Measurements from ENCODE around the gene TTC21A.

TTC21A gene

DNA sequence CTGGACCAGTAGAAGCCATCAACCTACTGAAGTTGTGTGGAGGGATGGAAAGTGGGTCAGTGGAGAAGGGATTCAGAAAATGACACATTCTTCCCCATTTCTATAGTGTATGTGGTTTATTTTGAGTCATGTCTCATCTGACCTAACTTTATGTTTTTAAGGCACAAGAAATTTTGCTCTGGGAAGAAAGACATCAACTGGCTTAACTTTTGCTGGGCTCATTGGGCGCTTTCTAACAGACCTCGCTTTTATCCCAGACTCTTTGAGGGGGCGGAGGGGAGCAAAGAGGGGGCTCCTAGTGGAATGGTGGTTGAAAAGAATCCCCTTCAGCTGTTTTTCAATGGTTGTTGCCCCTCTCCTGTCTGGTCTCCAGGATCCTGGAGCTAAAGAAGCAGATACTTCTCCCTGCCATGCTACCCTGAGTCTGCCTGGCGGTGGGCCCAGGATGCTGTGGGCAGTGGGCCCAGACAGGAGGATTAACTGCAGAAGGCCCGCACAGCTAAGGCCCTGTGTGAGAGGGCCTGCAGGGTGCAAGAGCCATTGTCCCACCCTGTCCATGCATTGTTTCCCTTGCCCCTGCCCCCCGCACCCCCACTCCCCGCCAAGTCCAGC lies 31.4 kb downstream of the TTC21A start:
- peak overlapping the region; percentile 36 for H3K27ac ChIP-seq (ENCODE audit: low read depth, low read length, severe bottlenecking)
- H3K4me3 ChIP-seq (ENCODE audit: extremely low read depth, insufficient read depth, low read length, poor library complexity, severe bottlenecking) = no peak overlapping the region
- 90 to 95% methylated on average over 3 of the region's 7 CpGs for WGBS, 2 experiments (ENCODE audit: insufficient coverage in 2 of 2)

DNA sequence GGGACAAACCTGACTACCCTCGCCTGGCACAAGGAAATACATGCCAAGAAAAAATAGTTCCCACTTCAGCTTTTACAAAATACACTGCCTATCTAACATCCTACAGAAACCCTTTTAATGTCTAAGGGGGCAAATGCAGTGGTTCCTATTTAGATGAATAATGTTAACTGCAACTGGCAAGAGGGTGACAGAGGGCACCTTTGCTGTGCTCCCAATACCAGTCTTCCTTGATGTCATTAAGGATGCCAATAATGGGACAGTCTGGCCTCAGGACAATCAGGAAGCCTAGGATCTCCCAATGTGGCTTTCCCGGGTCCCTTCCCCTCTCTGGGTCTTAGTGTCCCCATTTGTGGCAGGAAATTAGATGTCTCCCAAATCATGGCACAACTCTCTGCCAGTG lies 32.0 kb downstream of the TTC21A start:
- H3K27ac ChIP-seq (ENCODE audit: low read depth, low read length, severe bottlenecking) = peak overlapping the region; percentile 10
- H3K9me3 ChIP-seq (ENCODE audit: control insufficient read depth, low read length) = no peaks in the 10 kb centered on the region
- H3K36me3 ChIP-seq (ENCODE audit: control insufficient read depth, insufficient read depth, low read length) = peaks cover 58% of the 10 kb centered on the region
- H3K4me3 ChIP-seq (ENCODE audit: extremely low read depth, insufficient read depth, low read length, poor library complexity, severe bottlenecking) = no peak overlapping the region
- peaks cover 22% of the 10 kb centered on the region for H3K4me1 ChIP-seq (ENCODE audit: control insufficient read depth, insufficient read depth, low read length, poor library complexity, severe bottlenecking)
- WGBS, 2 experiments (ENCODE audit: insufficient coverage in 2 of 2) = 90 to 100% methylated on average over 1 to 2 of the region's 2 CpGs

More for the DNA sequence above, 31.4 kb downstream of the TTC21A start:
- Histone ChIP-seq H3K4me1 (ENCODE audit: control insufficient read depth, insufficient read depth, low read length, poor library complexity, severe bottlenecking) (peaks cover 22% of the 10 kb centered on the region), H3K9me3 (ENCODE audit: control insufficient read depth, low read length) (no peaks in the 10 kb centered on the region), H3K36me3 (ENCODE audit: control insufficient read depth, insufficient read depth, low read length) (peaks cover 53% of the 10 kb centered on the region)

DNA sequence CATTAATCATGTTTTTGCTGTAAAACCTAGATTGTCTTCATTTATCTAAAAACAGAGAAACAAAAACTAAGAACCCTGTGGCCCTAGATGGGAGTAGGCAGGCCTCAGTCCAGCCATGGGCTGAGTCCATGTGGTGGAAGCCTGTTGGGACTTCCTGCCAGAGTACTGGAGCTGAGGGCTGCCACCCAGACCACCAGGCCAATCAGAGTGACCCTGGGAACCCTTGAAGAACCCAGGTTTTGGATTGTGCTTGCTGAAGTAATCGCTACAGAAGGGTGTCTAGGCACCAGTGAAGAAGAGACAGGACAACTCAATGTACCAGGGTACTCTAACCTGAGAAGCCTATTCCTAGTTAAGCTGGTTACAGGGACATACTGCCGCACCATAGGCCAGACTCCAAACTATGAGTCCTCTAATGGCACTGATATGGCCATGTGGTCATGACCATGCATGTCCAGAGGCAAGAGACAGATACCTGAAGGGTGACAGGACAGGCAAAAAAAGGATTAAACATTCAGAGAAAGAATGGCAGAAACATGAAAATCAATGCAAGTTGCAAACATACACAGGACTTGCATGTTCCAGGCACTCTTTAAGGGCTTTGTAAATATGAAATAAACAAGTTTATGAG lies 33.0 kb downstream of the TTC21A start:
- 100% methylated on average over 2 of the region's 2 CpGs for WGBS, 2 experiments (ENCODE audit: insufficient coverage in 2 of 2)
- Histone ChIP-seq H3K9me3 (ENCODE audit: control insufficient read depth, low read length) (no peaks in the 10 kb centered on the region), H3K4me3 (ENCODE audit: extremely low read depth, insufficient read depth, low read length, poor library complexity, severe bottlenecking) (no peak overlapping the region), H3K4me1 (ENCODE audit: control insufficient read depth, insufficient read depth, low read length, poor library complexity, severe bottlenecking) (peaks cover 30% of the 10 kb centered on the region), H3K27ac (ENCODE audit: low read depth, low read length, severe bottlenecking) (peak overlapping the region; percentile 47), H3K36me3 (ENCODE audit: control insufficient read depth, insufficient read depth, low read length) (peaks cover 68% of the 10 kb centered on the region)

DNA sequence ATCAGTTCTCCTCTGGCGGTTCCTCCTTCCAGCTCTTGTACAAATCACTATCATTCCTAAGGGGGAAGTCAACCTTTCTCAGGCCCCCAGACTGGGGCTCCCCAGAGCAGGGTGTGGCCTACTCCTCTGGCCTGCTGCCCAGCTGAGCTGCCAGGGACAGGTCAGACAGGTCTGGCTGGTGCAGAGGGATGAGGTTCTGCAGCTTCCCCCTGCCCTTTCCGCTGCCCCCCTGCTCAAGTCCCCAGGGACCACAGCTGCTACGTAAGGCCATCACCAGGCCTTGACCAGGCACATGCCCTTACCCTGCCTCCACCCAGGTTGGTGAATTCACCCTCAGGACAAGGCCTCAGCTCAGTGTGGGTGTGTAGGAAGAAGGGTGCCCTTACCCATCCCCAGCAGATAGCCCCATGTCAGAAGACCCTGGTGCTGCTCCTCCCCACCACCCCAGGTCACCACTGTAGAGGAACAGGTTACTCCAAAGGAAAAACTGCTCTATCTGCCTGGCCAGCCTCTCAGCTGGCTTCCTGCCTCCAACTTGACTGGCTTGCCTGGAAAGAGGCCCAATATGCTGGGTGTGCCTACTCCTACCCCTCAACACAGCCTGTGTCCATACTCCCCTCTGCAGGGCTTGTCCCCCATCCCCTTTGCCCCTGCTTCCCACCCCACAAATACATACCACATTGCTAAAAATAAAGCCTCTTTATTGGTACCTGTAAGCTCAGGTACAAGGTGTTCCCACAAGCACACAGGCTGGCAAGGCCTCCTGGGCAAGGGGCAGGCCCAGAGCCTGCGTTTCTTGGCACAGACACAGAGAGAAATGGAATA lies 33.9 kb downstream of the TTC21A start:
- 100% methylated on average over 1 of the region's 4 CpGs; no CpG with 5 or more reads in 1 of the 2 experiments for WGBS, 2 experiments (ENCODE audit: insufficient coverage in 2 of 2)

DNA sequence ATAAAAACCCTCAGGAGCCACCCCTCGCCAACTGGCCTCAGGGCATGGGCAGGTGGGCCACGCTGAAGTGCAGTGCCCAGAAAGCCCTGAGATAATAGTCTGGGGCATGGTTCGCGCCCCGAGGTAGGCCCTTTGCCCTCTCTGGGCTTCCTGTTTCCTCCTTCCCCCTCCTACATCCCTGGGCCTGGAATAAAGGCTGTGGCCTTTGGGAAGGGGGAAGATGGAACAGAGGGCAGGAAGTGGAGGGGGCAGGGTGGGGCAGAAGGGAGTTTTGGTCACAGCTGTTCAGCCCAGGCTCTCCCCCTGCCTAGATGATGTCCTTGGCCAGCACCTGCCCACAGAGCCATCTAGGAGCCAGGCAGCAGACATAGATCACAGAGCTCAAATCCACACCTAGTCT lies 34.6 kb downstream of the TTC21A start:
- H3K27ac ChIP-seq (ENCODE audit: low read depth, low read length, severe bottlenecking) = peak overlapping the region; percentile 30
- no peaks in the 10 kb centered on the region for H3K9me3 ChIP-seq (ENCODE audit: control insufficient read depth, low read length)
- H3K4me1 ChIP-seq (ENCODE audit: control insufficient read depth, insufficient read depth, low read length, poor library complexity, severe bottlenecking) = peaks cover 43% of the 10 kb centered on the region
- WGBS, 2 experiments (ENCODE audit: insufficient coverage in 2 of 2) = 100% methylated on average over 2 of the region's 5 CpGs
- peaks cover 80% of the 10 kb centered on the region for H3K36me3 ChIP-seq (ENCODE audit: control insufficient read depth, insufficient read depth, low read length)
- H3K4me3 ChIP-seq (ENCODE audit: extremely low read depth, insufficient read depth, low read length, poor library complexity, severe bottlenecking) = no peak overlapping the region

More for the DNA sequence above, 33.9 kb downstream of the TTC21A start:
- peaks cover 38% of the 10 kb centered on the region for H3K4me1 ChIP-seq (ENCODE audit: control insufficient read depth, insufficient read depth, low read length, poor library complexity, severe bottlenecking)
- no peak overlapping the region for H3K4me3 ChIP-seq (ENCODE audit: extremely low read depth, insufficient read depth, low read length, poor library complexity, severe bottlenecking)
- H3K27ac ChIP-seq (ENCODE audit: low read depth, low read length, severe bottlenecking) = peak overlapping the region; percentile 30
- peaks cover 75% of the 10 kb centered on the region for H3K36me3 ChIP-seq (ENCODE audit: control insufficient read depth, insufficient read depth, low read length)
- H3K9me3 ChIP-seq (ENCODE audit: control insufficient read depth, low read length) = no peaks in the 10 kb centered on the region

DNA sequence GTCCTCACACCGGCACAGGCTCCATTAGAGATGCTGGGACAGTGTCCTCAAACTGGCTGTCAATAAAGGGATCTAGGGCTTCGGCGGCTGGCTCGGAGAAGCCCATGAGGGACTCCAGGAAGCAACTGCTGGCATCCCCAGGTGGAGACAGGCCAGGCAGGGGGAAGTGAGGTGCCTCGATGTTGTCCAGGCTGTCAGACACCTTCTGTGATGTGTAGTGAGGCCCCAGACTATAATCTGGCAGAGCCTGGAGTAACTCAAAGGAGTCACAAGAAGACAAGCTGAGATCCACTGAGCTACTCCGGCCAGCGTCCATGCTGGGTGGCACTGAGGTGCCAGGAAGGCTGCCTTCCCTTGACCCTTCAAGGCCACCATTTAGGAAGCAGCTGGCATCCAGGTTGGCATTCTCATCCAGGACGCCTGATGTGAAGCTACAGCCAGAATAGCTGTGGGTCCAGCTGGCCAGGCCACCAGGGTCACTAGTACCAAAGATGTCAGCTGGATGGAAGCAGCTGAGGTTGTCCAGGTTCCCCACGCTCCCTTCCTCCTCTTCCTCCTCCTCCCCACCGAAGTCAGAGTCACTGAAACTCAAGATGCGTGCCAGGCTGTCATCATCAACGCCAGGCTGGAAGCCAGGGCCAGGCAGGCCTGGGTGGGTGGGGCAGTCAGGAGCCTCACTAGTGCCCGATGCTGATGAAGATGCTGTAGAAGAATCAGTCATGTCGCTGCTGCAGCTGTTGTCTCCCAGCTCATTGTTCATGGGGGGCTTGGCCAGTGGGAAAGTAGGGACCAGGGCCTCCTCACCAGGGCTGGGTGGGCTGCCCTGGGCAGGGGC lies 35.8 kb downstream of the TTC21A start:
- peak overlapping the region; percentile 3 for H3K27ac ChIP-seq (ENCODE audit: low read depth, low read length, severe bottlenecking)
- 87 to 88% methylated on average over 9 to 14 of the region's 14 CpGs for WGBS, 2 experiments (ENCODE audit: insufficient coverage in 2 of 2)
- peaks cover 53% of the 10 kb centered on the region for H3K4me1 ChIP-seq (ENCODE audit: control insufficient read depth, insufficient read depth, low read length, poor library complexity, severe bottlenecking)

DNA sequence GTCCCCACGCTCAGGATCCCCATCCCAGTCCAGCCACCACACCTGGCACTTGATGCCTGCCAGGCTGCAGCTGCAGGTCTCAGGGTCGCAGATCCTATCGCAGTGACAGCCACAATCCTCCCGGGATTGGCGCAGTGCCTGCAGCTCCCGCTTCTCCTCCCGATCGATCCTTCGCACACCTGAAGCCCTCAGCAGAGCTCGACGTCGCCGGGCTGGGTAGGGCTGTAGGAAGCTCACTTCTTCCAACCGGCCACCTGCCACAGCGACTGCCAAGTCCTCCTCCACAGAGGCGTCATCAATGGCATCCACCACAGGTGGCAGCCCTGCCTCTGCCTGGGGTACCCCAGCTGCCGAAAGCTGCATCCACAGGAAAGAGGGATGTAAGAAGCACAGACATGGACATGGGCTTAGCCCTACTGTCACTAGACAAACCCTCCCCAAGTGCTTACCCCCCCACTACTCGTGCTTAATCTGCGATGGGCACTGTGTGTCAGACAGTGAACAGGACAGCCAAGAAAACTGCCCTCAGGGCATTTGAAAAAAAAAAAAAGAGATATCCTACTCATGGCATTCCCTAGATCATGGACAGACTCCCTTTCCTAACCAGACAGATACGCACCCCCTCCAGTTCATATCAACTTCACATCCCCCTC lies 36.7 kb downstream of the TTC21A start:
- Histone ChIP-seq H3K4me1 (ENCODE audit: control insufficient read depth, insufficient read depth, low read length, poor library complexity, severe bottlenecking) (peaks cover 63% of the 10 kb centered on the region), H3K36me3 (ENCODE audit: control insufficient read depth, insufficient read depth, low read length) (peaks cover 82% of the 10 kb centered on the region), H3K4me3 (ENCODE audit: extremely low read depth, insufficient read depth, low read length, poor library complexity, severe bottlenecking) (no peak overlapping the region), H3K27ac (ENCODE audit: low read depth, low read length, severe bottlenecking) (no peak overlapping the region), H3K9me3 (ENCODE audit: control insufficient read depth, low read length) (no peaks in the 10 kb centered on the region)
- WGBS, 2 experiments (ENCODE audit: insufficient coverage in 2 of 2) = 94 to 95% methylated on average over 15 to 20 of the region's 20 CpGs

More for the DNA sequence above, 35.8 kb downstream of the TTC21A start:
- Histone ChIP-seq H3K4me3 (ENCODE audit: extremely low read depth, insufficient read depth, low read length, poor library complexity, severe bottlenecking) (no peak overlapping the region), H3K9me3 (ENCODE audit: control insufficient read depth, low read length) (no peaks in the 10 kb centered on the region), H3K36me3 (ENCODE audit: control insufficient read depth, insufficient read depth, low read length) (peaks cover 80% of the 10 kb centered on the region)

DNA sequence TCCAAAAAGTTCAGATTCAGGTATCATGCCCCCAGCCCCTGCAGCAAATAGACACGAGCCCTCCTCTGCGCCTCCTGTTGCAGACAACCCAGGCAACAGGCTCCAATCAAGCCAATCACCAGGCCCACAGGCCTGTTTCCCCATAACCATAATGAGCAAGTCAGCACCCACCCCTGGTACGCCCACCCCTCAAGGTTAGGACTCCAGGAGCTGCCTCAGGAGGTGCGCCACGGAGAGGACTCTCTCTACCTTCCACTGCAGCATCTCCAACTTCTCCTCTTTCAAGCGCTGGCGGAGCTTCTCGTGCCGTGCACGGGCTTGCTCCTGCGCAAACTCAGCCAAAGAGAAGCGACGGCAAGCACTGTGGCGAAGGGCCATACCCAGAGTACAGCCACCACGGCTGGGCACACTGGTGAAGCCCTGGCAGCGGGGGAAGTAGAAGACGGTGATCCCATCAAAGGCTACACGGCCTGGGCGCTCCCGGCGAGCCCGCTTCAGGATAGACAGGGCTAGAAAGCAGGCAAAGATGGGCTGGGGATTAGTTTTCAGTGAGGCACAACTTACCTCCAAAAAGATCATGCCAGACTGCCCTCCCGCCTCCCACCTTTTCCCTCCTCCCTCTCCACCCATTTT lies 37.4 kb downstream of the TTC21A start:
- peaks cover 69% of the 10 kb centered on the region for H3K4me1 ChIP-seq (ENCODE audit: control insufficient read depth, insufficient read depth, low read length, poor library complexity, severe bottlenecking)
- H3K36me3 ChIP-seq (ENCODE audit: control insufficient read depth, insufficient read depth, low read length) = peaks cover 79% of the 10 kb centered on the region
- H3K4me3 ChIP-seq (ENCODE audit: extremely low read depth, insufficient read depth, low read length, poor library complexity, severe bottlenecking) = no peak overlapping the region
- H3K9me3 ChIP-seq (ENCODE audit: control insufficient read depth, low read length) = no peaks in the 10 kb centered on the region
- no peak overlapping the region for H3K27ac ChIP-seq (ENCODE audit: low read depth, low read length, severe bottlenecking)
- 95 to 97% methylated on average over 18 of the region's 23 CpGs for WGBS, 2 experiments (ENCODE audit: insufficient coverage in 2 of 2)

DNA sequence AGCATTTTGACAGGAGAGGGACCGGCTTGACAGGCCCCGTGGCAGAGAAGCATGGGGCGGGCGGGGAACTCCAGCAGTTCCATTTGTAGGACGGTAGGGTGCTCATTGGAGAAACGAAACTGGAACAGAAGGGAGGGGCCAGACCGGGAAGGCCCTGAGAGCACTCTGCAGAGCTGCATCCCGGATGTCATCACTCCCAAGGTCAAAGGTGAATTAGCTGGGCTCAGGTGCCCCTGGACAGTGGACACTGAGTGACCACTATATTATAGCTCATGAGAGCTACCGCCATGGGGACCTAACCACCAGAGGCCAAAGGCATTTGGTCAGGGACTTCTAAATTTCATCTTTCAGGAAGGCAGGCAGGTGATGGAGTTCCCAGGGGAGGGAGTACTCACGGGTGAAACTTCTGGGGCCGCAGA lies 38.6 kb downstream of the TTC21A start:
- H3K4me3 ChIP-seq (ENCODE audit: extremely low read depth, insufficient read depth, low read length, poor library complexity, severe bottlenecking) = no peak overlapping the region
- peaks cover 78% of the 10 kb centered on the region for H3K4me1 ChIP-seq (ENCODE audit: control insufficient read depth, insufficient read depth, low read length, poor library complexity, severe bottlenecking)
- no peaks in the 10 kb centered on the region for H3K9me3 ChIP-seq (ENCODE audit: control insufficient read depth, low read length)
- H3K27ac ChIP-seq (ENCODE audit: low read depth, low read length, severe bottlenecking) = peak overlapping the region; percentile 100
- peaks cover 67% of the 10 kb centered on the region for H3K36me3 ChIP-seq (ENCODE audit: control insufficient read depth, insufficient read depth, low read length)
- 87 to 91% methylated on average over 10 to 11 of the region's 11 CpGs for WGBS, 2 experiments (ENCODE audit: insufficient coverage in 2 of 2)
